Small intestine (tissue), 7 donors: ENCODE results near the gene TNFRSF18. TPM values are rescaled to one million over a fixed set of nuclear protein-coding genes. Genes with fewer than 3 reads are reported as not detected.

ENCODE experiments used
- DNase-seq, 2 donors: peaks; one replicate each; pipeline versions ENCODE4 v3.0.0 to v3.0.0-alpha.2; 2013
- FAIRE-seq: peaks from 2 replicates; lab custom pipeline; 2012; peaks lifted over from hg19 to GRCh38; lab: Jason Lieb, UNC
- H3K27ac ChIP-seq, 3 donors: one replicate each; pipeline ENCODE4 v1.5.1; 2013; ENCODE audit warnings: low read length in 2 of 3, mild to moderate bottlenecking in 2 of 3, control low read depth in 1 of 3, inconsistent platforms in 1 of 3, low read depth in 1 of 3, moderate library complexity in 1 of 3
- H3K27me3 ChIP-seq, 3 donors: one replicate each; pipeline ENCODE4 v1.6.1; 2013; ENCODE audit warnings: low read length in 3 of 3, inconsistent platforms in 1 of 3; ENCODE audit not compliant: control insufficient read depth in 3 of 3, insufficient read depth in 3 of 3
- H3K36me3 ChIP-seq, 3 donors: one replicate each; pipeline ENCODE4 v1.6.1; 2013; ENCODE audit warnings: low read length in 3 of 3, inconsistent platforms in 1 of 3, low read depth in 1 of 3, mild to moderate bottlenecking in 1 of 3, moderate library complexity in 1 of 3; ENCODE audit not compliant: control insufficient read depth in 3 of 3, insufficient read depth in 2 of 3
- H3K4me1 ChIP-seq, 3 donors: one replicate each; pipeline ENCODE4 v1.6.1; 2013; ENCODE audit warnings: low read length in 2 of 3, inconsistent platforms in 1 of 3, low read depth in 1 of 3, mild to moderate bottlenecking in 1 of 3, moderate library complexity in 1 of 3; ENCODE audit not compliant: control insufficient read depth in 3 of 3, insufficient read depth in 2 of 3
- H3K4me3 ChIP-seq, 3 donors: one replicate each; pipeline ENCODE4 v1.5.1; 2013; ENCODE audit warnings: low read length in 3 of 3, control low read depth in 1 of 3, inconsistent platforms in 1 of 3, low read depth in 1 of 3, mild to moderate bottlenecking in 1 of 3, moderate library complexity in 1 of 3
- H3K9me3 ChIP-seq, 2 donors: one replicate each; pipeline ENCODE4 v1.6.1; 2013; ENCODE audit warnings: low read depth in 1 of 2, low read length in 1 of 2; ENCODE audit not compliant: control insufficient read depth in 2 of 2, insufficient read depth in 1 of 2
- WGBS, 3 donors: extraction: QIAGEN DNeasy Blood & Tissue Kit; methylation state at CpG; one replicate each; pipeline ENCODE4 v1.1.7; 2013; 5-methylcytosine and 5-hydroxymethylcytosine counted together
- polyA plus RNA-seq, 4 donors: library from polyadenylated mRNA; stranded (reverse) in 3 of 4; unstranded in 1 of 4; fragments of 200-250 nt in 3 of 4; fragments of 120-200 nt in 1 of 4; gene quantifications; one replicate each; pipeline versions ENCODE4 v1.2.1 to v1.2.3, GENCODE V29; 2013
- donor health status: healthy with polysubstance abuse.
- donor health status: control.
- donor health status: control.
- donor health status: Bipolar disorder and iron deficiency.
- donor health status: healthy.

TNFRSF18 gene
- polyA plus RNA-seq, 4 donors = 0.47 to 5.9 (median 1.8) TPM; not detected in 1

DNA sequence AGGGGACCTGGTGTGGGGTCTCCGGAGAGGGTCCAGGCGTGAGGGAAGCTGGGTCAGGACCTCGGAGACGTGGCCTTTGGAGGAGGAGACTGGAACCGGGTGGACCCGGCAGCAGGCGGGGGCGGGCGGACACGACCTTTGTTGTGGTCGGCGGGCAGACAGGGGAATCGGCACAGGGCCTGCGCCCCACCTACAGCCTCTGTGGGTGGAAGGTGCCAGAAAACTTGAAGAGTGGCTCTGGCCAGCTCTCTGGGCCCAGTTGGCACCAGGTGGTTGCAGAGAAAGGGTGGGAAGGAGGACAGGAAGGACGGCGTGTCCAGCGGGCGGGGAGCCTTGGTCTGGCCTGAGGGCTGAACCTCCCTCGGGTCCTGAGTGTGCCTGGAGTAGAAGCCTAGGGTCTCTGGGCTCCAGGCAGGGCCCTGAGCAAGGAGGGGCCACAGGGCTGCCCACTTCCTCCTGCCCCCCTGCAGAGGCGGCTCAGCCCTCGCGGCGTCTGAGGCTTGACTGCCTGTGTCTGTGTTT is 40.4 kb downstream of the TNFRSF18 start:
- H3K4me3 ChIP-seq = peak overlapping the region; percentile 27 to 76 (median 75)
- WGBS, 3 donors = 18 to 42% (median 24%) methylated on average over 20 to 23 of the region's 23 CpGs
- H3K36me3 ChIP-seq = peaks cover 0 to 73% (median 0%) of the 10 kb centered on the region in 3 donors
- FAIRE-seq (no peak), DNase-seq (peak in 1 of 2 donors; percentile 30)
- H3K4me1 ChIP-seq = peaks cover 0 to 41% (median 2%) of the 10 kb centered on the region in 3 donors
- H3K9me3 ChIP-seq = no peaks in the 10 kb centered on the region
- H3K27me3 ChIP-seq = no peaks in the 10 kb centered on the region
- H3K27ac ChIP-seq = peak overlapping the region; percentile 95 to 97 (median 96)

DNA sequence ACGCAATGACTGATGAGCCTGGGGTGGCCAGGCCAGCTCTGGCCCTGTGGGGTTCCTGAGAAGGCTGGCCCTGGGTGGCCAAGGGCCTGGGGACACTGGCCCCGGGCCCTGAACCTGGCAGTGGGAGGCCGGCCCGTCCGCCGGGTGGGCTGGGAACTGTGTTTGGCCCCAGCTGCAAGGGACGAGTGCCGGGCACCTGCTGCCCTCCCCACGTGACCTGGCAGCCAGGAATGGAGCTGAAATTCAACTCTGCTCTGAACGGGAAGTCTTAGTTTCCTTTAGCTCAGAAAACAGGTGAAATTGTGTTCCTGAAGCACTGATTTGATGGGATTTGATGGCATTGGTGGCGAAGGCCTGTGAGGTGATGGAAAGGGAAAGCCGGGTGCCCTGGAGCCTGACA is 40.9 kb downstream of the TNFRSF18 start:
- WGBS, 3 donors = 16 to 57% (median 30%) methylated on average over 12 of the region's 12 CpGs
- peak overlapping the region; percentile 95 to 97 (median 96) for H3K27ac ChIP-seq
- peaks cover 0 to 41% (median 2%) of the 10 kb centered on the region in 3 donors for H3K4me1 ChIP-seq

DNA sequence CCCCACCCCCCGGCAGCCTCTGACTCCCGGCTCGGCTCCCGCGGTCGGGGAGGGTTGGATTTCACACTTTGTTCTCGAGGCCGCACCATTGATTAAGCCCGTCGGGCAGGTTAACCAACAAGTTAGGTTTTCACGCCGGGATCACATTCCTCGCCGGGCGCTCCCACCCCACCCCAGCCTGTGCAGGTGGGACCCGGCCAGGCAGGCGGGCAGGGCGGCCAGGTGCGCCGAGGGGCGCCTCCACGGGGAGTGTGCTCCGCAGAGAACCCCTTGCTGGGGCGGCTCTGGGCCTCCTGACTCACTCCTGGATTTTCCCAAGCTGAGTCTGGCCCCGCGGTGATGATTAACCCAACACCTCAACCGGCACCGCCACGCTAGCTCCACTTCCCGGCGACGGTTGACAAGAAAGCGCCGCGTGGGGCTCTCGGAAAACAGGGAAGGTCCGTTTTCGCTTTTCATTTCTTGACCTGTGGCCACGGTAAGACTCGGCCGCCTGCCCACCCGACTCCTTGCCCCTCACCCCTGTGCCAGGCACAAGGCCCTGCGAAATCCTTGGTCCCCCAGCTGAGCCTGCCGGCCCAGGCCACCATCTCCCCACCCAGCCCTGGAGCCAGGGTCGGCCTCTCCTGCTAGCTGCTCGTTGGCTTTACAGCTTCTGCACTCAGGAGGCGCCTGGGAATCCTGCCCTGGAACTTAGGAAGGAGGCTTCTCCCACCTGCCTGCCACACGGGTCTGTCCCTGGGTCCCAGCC is 41.5 kb downstream of the TNFRSF18 start:
- H3K27me3 ChIP-seq = no peaks in the 10 kb centered on the region
- H3K9me3 ChIP-seq = no peaks in the 10 kb centered on the region
- peak overlapping the region; percentile 68 to 76 (median 75) for H3K4me3 ChIP-seq
- 9 to 51% (median 29%) methylated on average over 48 of the region's 48 CpGs for WGBS, 3 donors
- H3K36me3 ChIP-seq = peaks cover 0 to 70% (median 0%) of the 10 kb centered on the region in 3 donors
- peak overlapping the region; percentile 95 to 97 (median 96) for H3K27ac ChIP-seq
- FAIRE-seq = no peak
- peak; percentile 82 to 90 for DNase-seq
- H3K4me1 ChIP-seq = peaks cover 0 to 46% (median 2%) of the 10 kb centered on the region in 3 donors

More for the DNA sequence above, 40.9 kb downstream of the TNFRSF18 start:
- peak in 1 of 2 donors; percentile 40 for DNase-seq
- Histone ChIP-seq H3K36me3 (peaks cover 0 to 73% (median 0%) of the 10 kb centered on the region in 3 donors), H3K27me3 (no peaks in the 10 kb centered on the region), H3K4me3 (peak overlapping the region; percentile 27 to 76 (median 75)), H3K9me3 (no peaks in the 10 kb centered on the region)
- no peak for FAIRE-seq

DNA sequence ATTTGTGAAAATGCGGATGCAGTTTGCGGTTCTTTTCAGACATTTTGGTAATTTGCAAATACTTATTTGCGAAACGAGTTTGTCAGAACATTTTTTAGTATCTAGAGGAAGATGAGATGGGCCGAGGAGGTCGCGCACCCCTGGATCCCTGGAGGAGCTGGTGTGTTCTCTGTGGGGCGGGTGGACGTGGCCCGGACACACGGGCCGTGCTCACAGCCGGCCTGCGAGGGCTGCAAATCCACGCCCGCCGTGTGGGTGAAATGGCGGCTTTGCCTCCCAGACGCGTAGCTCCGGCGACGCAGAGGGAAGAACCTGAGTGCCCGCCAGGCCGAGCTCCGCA is 42.1 kb downstream of the TNFRSF18 start:
- 5 to 51% (median 31%) methylated on average over 26 of the region's 26 CpGs for WGBS, 3 donors
- FAIRE-seq = no peak
- H3K27ac ChIP-seq = peak overlapping the region; percentile 95 to 97 (median 96)

GRCh38 chr1:1163538-1164070 is 42.8 kb downstream of the TNFRSF18 start:
- Histone ChIP-seq H3K36me3 (peaks cover 0 to 61% (median 0%) of the 10 kb centered on the region in 3 donors), H3K4me3 (peak overlapping the region; percentile 68 to 76 (median 75)), H3K27ac (peak overlapping the region; percentile 95 to 97 (median 96)), H3K9me3 (no peaks in the 10 kb centered on the region), H3K27me3 (no peaks in the 10 kb centered on the region), H3K4me1 (peaks cover 2 to 57% (median 2%) of the 10 kb centered on the region in 3 donors)
- 23 to 64% (median 37%) methylated on average over 31 to 33 of the region's 33 CpGs for WGBS, 3 donors
- peak; percentile 53 to 72 for DNase-seq
- no peak for FAIRE-seq

More for the DNA sequence above, 42.1 kb downstream of the TNFRSF18 start:
- H3K4me1 ChIP-seq = peaks cover 0 to 51% (median 2%) of the 10 kb centered on the region in 3 donors
- H3K27me3 ChIP-seq = no peaks in the 10 kb centered on the region
- H3K4me3 ChIP-seq = peak overlapping the region; percentile 68 to 76 (median 75)
- DNase-seq = no peak
- H3K9me3 ChIP-seq = no peaks in the 10 kb centered on the region
- peaks cover 0 to 66% (median 0%) of the 10 kb centered on the region in 3 donors for H3K36me3 ChIP-seq

- 19 to 53% (median 25%) methylated on average over 49 to 73 of the region's 73 CpGs for WGBS, 3 donors
- DNase-seq = peak; percentile 95 to 96
- peak overlapping the region; percentile 95 to 97 (median 96) for H3K27ac ChIP-seq
Measured at GRCh38 chr1:1162597-1163537, 43.5 kb downstream of the TNFRSF18 start.

GRCh38 chr1:1161683-1162079 is 44.7 kb downstream of the TNFRSF18 start:
- WGBS, 3 donors = 48 to 66% (median 54%) methylated on average over 16 to 17 of the region's 17 CpGs
- Histone ChIP-seq H3K27me3 (no peaks in the 10 kb centered on the region), H3K9me3 (no peaks in the 10 kb centered on the region), H3K27ac (peak overlapping the region; percentile 58 to 95 (median 67)), H3K4me1 (peaks cover under 1 to 52% (median 6%) of the 10 kb centered on the region in 3 donors), H3K36me3 (peaks cover 0 to 43% (median 0%) of the 10 kb centered on the region in 3 donors), H3K4me3 (no peak overlapping the region)
- FAIRE-seq = no peak
- DNase-seq = no peak

More at GRCh38 chr1:1162597-1163537, 43.5 kb downstream of the TNFRSF18 start:
- Histone ChIP-seq H3K4me3 (peak overlapping the region; percentile 68 to 76 (median 75)), H3K4me1 (peaks cover 2 to 58% (median 6%) of the 10 kb centered on the region in 3 donors), H3K9me3 (no peaks in the 10 kb centered on the region), H3K36me3 (peaks cover 0 to 55% (median 0%) of the 10 kb centered on the region in 3 donors), H3K27me3 (no peaks in the 10 kb centered on the region)
- FAIRE-seq = no peak
